Stomach smooth muscle (tissue), 2 donors: Measurements from ENCODE around the gene RNASE8.

Source experiments
- H3K27ac ChIP-seq: one replicate; pipeline ENCODE4 v1.7.0; 2013; ENCODE audit warnings: mild to moderate bottlenecking, low read length, inconsistent platforms
- H3K27me3 ChIP-seq, 2 donors: one replicate each; pipeline ENCODE4 v1.7.0; 2013; ENCODE audit warnings: low read length in 2 of 2; ENCODE audit not compliant: insufficient read depth in 2 of 2, control insufficient read depth in 1 of 2
- H3K36me3 ChIP-seq, 2 donors: one replicate each; pipeline ENCODE4 v1.7.0; 2013; ENCODE audit warnings: low read length in 2 of 2; ENCODE audit not compliant: control insufficient read depth in 2 of 2, insufficient read depth in 2 of 2
- H3K4me1 ChIP-seq: one replicate; pipeline ENCODE4 v1.7.0; 2013; ENCODE audit warnings: low read length; ENCODE audit not compliant: control insufficient read depth, insufficient read depth
- H3K4me3 ChIP-seq, 2 donors: one replicate each; pipeline ENCODE4 v1.7.0; 2013; ENCODE audit warnings: low read length in 2 of 2
- H3K9ac ChIP-seq, 2 donors: one replicate each; pipeline ENCODE4 v1.7.0; 2013; ENCODE audit warnings: low read length in 2 of 2, mild to moderate bottlenecking in 1 of 2
- H3K9me3 ChIP-seq, 2 donors: one replicate each; pipeline ENCODE4 v1.7.0; 2013; ENCODE audit warnings: low read length in 2 of 2; ENCODE audit not compliant: control insufficient read depth in 2 of 2
- donor health status: healthy.
- donor health status: Pancreatic carcinoma.

RNASE8 gene

DNA sequence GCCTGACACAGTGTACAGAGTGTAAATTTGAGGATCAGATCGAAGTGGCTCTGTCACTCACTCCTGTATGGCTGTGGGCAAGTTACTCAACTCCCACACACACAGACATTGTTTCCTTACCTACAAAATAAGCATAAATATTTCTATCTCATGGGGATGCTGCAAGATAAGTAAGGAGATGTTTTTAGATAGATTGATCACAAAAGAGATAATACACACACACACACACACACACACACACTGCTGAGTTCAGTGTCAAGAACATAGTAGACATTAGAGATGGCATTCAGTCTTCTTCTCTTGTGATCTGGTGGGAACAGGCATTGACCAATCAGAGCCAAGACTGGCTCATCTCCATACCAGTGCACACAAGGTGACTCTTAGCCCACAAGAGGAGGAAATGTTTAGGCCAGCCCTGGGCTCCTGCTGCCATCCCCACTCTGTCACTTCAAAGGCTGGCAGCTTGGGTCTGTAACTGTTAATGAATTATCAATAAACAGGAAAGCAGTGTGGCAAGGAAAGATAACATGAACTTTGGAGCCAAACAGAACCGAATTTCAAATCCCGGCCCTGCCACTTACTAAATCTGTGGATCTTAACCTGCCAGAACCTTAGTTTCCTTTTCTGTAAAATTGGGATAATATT lies 3.4 kb upstream of the RNASE8 start:
- H3K9me3 ChIP-seq, result no peaks in the 10 kb centered on the region
- H3K4me3 ChIP-seq, result no peak overlapping the region
- no peaks in the 10 kb centered on the region for H3K36me3 ChIP-seq
- H3K4me1 ChIP-seq, result no peaks in the 10 kb centered on the region
- H3K27me3 ChIP-seq, result no peaks in the 10 kb centered on the region
- H3K27ac ChIP-seq, result no peak overlapping the region
- H3K9ac ChIP-seq, result no peak overlapping the region

DNA sequence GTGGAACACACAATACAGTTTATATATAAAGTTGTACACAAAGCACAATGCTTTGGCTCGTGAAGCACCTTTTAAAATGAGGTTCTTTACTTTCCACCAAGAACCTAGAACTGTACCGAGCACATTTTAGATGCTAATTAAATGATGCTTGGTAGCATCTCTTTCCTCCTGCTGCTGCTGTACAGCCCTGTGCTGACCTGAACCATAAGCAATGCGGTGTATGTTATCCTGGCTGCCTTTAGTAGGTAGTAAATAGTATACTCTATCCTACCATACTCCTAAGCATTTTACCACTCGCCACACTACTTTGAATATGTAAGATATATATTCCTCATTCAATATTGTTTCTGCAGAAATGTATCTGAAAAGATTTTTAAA lies 2.9 kb upstream of the RNASE8 start:
- Histone ChIP-seq H3K4me1 (no peaks in the 10 kb centered on the region), H3K27ac (no peak overlapping the region), H3K4me3 (no peak overlapping the region), H3K27me3 (no peaks in the 10 kb centered on the region), H3K9me3 (no peaks in the 10 kb centered on the region), H3K9ac (no peak overlapping the region), H3K36me3 (no peaks in the 10 kb centered on the region)

DNA sequence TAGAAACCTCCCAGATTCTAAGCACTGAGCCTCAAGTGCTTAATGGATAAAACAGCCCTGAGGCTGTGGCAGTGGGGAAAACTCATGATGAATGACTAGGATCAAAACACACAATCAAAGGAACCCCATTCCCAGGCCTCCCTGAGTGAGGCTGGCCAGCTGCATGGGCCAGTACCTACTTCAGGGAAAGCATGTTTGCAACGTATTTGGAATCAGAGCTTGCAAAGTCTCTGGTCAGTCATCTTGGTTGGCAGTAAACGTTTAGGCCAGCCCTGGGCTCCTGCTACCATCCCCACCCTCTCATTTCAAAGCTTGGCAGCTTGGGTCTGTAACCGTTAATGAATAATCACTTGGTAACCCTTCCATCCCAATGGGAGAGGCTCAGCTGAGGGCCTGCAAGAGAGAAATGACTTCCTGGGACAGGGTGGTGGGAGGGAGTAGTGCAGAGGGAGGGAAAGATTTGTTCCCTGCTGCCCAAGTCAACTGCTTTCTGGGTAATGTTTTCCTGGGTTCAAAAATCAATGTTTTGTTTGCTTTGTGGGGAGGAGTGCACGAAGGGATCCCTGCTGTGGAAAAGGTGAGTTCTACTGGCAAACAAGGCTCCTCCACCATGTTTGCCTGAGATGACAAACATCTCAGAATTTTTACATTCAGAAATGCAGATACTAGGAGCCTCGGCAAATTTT lies 2.0 kb upstream of the RNASE8 start:
- H3K27ac ChIP-seq, result no peak overlapping the region
- H3K36me3 ChIP-seq, result no peaks in the 10 kb centered on the region
- no peak overlapping the region for H3K9ac ChIP-seq
- no peaks in the 10 kb centered on the region for H3K4me1 ChIP-seq
- no peaks in the 10 kb centered on the region for H3K27me3 ChIP-seq
- no peak overlapping the region for H3K4me3 ChIP-seq
- H3K9me3 ChIP-seq, result no peaks in the 10 kb centered on the region

DNA sequence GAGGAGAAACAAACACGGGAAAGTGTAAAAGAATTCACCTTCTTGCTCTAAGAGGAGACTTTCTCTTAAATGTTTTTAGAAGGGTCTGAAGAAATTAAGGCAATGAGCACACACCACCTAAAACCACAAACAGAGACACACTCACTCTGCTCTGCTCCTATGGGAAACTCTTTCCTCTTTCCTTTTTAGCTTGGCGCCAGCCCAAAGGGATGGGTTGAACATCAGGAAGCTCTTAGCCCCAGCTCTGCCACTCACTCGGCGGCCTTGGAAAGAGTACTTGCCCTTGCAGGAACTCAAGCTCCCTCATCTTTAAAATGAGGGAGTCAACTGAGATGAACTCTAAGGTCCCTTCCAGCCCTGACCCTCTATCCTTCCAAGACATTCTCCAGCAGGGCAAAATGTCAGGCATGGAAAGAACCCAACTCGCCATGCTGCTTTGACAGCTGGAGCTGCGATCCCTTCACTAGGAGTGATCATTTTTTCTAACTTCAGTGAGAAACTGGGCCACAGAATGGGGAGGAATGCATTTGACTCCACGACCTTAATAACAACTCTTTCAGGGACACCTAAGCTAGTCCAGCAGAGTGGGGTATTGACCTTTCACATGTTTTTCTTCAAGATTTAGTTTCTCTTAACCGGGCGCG lies 980 bp upstream of the RNASE8 start:
- H3K9me3 ChIP-seq, result no peaks in the 10 kb centered on the region
- no peak overlapping the region for H3K4me3 ChIP-seq
- H3K27ac ChIP-seq, result no peak overlapping the region
- H3K4me1 ChIP-seq, result no peaks in the 10 kb centered on the region
- H3K9ac ChIP-seq, result no peak overlapping the region
- H3K36me3 ChIP-seq, result no peaks in the 10 kb centered on the region
- H3K27me3 ChIP-seq, result no peaks in the 10 kb centered on the region

DNA sequence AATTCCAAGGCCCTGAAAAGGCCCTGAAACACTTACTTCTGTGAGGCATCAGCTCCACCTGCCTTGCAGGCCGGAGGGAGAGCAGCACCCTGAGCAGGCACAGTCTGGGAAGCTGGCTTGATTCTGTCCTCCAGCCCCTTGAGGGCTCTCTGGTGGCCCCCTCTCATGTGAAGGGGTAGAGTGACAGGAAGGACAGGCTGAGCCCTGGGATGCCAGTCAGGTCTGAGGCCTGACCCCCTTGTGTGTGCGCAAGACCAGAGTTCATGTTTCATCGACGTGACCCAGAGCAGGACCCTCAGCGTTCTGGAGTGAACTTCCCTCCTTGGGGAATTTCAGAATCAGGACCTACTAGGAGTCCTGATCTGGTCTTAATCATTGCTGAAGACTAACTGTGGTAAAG lies 1.3 kb downstream of the RNASE8 start:
- no peak overlapping the region for H3K27ac ChIP-seq
- no peak overlapping the region for H3K4me3 ChIP-seq
- H3K27me3 ChIP-seq, result no peaks in the 10 kb centered on the region
- no peaks in the 10 kb centered on the region for H3K4me1 ChIP-seq
- no peaks in the 10 kb centered on the region for H3K9me3 ChIP-seq
- H3K9ac ChIP-seq, result no peak overlapping the region
- no peaks in the 10 kb centered on the region for H3K36me3 ChIP-seq

DNA sequence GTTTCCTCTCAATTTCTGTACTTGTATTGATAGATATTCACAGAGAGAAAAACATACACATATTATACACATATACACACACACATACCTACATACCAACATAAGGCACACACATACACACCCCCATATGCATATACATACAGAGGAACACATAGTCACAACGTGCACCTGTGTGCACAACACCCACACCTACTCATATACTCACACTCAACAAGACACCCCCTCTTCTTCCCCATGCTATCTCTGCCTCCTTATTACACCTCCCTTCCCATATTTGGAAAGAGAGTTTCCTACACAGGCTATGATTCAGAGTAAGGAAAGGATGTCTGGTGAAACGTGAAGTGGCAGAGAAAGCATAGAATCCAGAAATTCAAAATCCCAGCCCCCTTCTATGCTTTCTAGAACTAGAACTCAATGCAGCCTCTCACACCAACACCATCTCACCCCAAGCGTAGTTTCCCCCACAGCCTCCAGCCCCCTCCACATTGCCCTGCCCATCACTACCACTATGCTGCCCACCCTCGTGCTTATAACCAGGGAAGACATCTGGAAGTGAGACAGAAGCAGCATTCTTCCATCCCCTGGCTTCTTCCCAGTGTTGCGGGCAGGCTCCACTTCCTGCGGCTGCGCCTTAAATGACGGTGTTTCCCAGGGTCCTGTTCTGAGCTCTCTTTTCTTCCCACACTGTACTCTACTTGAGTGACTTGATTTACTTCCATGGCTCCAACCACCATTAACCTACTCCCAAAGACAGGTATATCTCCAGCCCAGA lies 2.4 kb downstream of the RNASE8 start:
- Histone ChIP-seq H3K27ac (no peak overlapping the region), H3K4me3 (no peak overlapping the region), H3K36me3 (no peaks in the 10 kb centered on the region), H3K4me1 (no peaks in the 10 kb centered on the region), H3K9me3 (no peaks in the 10 kb centered on the region), H3K9ac (no peak overlapping the region), H3K27me3 (no peaks in the 10 kb centered on the region)

DNA sequence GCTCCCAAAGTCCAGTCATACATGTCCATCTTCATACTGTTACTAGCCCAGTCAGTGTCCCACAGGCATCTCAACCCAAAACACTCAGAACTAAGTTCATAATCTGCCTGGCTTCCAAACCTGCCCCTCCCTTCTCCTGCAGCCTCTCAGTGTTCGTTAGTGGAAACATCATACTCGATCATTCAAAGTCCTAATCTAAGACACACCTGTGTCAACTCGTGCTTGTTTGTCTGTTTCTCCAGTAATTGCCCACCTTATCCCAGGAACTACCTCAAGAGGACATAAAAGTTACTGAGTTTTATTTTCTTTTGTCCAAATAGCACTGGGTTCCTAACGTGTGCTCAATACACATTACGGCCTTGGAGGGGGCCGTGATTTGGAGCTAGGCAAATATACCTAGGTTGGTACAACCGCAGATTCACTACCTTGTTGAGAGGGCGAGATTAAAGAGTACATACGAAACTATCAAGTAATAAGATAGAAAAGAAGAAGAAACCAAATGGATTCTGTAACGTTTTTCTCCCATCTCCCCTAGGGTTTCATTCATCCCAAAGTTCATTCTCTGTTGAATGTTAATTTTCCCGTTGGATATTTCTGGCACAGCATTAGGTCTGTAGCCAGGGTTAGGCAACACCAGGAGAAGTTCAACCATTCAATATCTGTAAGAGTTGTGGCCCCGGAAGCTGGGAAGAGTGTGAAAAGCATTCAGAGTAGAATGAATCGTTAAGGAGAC lies 3.2 kb downstream of the RNASE8 start:
- Histone ChIP-seq H3K4me1 (no peaks in the 10 kb centered on the region), H3K27ac (no peak overlapping the region), H3K36me3 (no peaks in the 10 kb centered on the region), H3K9ac (no peak overlapping the region), H3K4me3 (no peak overlapping the region), H3K9me3 (no peaks in the 10 kb centered on the region), H3K27me3 (no peaks in the 10 kb centered on the region)

DNA sequence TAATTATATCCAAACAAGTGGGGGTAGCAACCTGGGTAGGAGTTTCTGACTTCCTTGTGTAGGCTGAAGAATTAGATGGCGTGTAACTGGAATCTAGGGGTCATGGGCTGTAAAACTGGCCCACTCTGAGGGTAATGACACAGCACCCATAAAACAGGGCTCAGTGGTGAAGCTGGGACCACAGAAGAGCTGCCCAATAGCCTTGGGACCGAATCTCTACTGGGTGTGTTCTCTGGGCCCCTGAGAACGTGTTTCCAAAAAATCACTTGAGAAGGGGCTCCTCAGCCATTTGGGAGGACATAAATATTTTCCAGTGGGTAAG lies 3.7 kb downstream of the RNASE8 start:
- Histone ChIP-seq H3K4me3 (no peak overlapping the region), H3K9me3 (no peaks in the 10 kb centered on the region), H3K27ac (no peak overlapping the region), H3K9ac (no peak overlapping the region), H3K4me1 (no peaks in the 10 kb centered on the region), H3K27me3 (no peaks in the 10 kb centered on the region), H3K36me3 (no peaks in the 10 kb centered on the region)

DNA sequence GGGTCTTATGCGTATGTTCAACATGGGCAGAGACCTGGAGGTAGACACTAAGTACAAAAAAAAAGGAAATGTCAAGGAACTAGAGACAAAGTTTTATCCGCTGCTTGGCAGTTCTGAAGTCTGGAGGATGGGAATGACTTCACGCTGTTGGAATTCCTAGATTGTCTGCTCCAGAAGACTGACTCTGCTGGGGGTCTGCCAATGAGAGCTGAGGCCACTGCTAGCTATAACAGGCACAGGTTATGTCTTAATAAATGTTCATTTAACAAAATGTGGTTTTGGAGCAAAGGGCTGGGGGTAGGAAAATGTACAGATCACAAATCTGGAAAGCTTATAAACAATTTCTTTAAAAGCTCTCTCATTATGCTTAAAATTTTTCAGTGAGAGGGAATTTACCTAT lies 5.9 kb downstream of the RNASE8 start:
- H3K4me3 ChIP-seq, result no peak overlapping the region
- H3K9ac ChIP-seq, result no peak overlapping the region
- no peak overlapping the region for H3K27ac ChIP-seq
- peaks cover under 1% of the 10 kb centered on the region for H3K4me1 ChIP-seq
- no peaks in the 10 kb centered on the region for H3K9me3 ChIP-seq
- no peaks in the 10 kb centered on the region for H3K36me3 ChIP-seq
- H3K27me3 ChIP-seq, result no peaks in the 10 kb centered on the region

DNA sequence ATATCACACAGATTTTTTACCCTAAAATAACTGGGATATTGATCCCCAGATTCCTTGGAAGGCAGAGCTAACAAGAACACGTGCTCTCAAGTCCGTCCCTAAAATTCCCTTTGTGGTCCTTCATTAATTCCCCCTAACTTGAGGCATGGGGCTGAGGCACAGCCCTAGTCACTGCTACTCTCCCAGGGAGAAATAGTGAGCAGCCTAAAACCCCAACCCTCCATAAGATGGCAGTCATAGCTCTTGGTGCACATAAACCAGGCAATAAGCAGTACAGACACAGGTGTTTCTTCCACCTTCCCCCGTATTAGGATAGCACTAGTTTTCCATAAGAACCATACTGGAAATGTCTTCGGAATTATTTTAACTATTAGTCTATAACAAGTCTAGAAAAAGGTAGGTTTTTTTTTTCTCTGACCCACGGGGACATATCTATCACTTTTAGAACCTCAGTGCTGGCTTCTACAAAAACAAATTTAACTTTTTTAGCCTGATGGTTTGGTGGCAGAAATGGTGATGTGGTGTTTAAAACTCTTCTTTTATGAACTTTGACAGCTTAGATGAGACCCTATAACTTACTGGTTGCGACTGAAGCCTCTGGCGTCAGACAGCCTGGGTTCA lies 9.4 kb downstream of the RNASE8 start:
- Histone ChIP-seq H3K27ac (no peak overlapping the region), H3K9ac (no peak overlapping the region), H3K36me3 (no peaks in the 10 kb centered on the region), H3K4me3 (no peak overlapping the region), H3K27me3 (no peaks in the 10 kb centered on the region), H3K9me3 (no peaks in the 10 kb centered on the region), H3K4me1 (peaks cover 29% of the 10 kb centered on the region)
